K562 (cell line): Measurements from ENCODE around the gene EML1. TPM values are rescaled to one million over a fixed set of nuclear protein-coding genes. Genes with fewer than 3 reads are reported as not detected.

Experiments used
- HCFC1 ChIP-seq: IDR thresholded peaks from 2 replicates; pipeline ENCODE4 v1.6.1; 2012; ENCODE audit warnings: low read depth, low read length, improper control_type of control experiment
- HDAC2 ChIP-seq: fragments of 450-650 bp; IDR thresholded peaks from 2 replicates; pipeline ENCODE4 v1.6.1; 2016; ENCODE audit warnings: mild to moderate bottlenecking
- HOXB6 ChIP-seq: fragments of 250-450 bp; sonication (Bioruptor Pico); IDR thresholded peaks from 2 replicates; pipeline ENCODE4 v1.5.1; 2022; ENCODE audit warnings: mild to moderate bottlenecking, borderline replicate concordance
- MTA2 ChIP-seq: fragments of 450-650 bp; IDR thresholded peaks from 2 replicates; pipeline ENCODE4 v1.6.1; 2016; ENCODE audit warnings: low read depth
- PURB ChIP-seq: sonication (generic); formaldehyde crosslinking; IDR thresholded peaks from 2 replicates; pipeline ENCODE4 v1.9.0; 2021; ENCODE audit warnings: low read depth, mild to moderate bottlenecking, missing genetic modification reagents
- SOX6 ChIP-seq: fragments of 450-650 bp; IDR thresholded peaks from 2 replicates; pipeline ENCODE4 v1.6.1; 2014; ENCODE audit warnings: mild to moderate bottlenecking
- TGIF2 ChIP-seq: sonication (generic); formaldehyde crosslinking; IDR thresholded peaks from 2 replicates; pipeline ENCODE4 v1.8.1; 2022; ENCODE audit warnings: mild to moderate bottlenecking, missing genetic modification reagents, moderate library complexity
- polyA plus RNA-seq, 8 experiments: library from polyadenylated mRNA; depleted of rRNA in 4 of 8; stranded (reverse) in 5 of 8; unstranded in 3 of 8; fragments of >200 nt; fragmentation: Nextera tagmentation in 2 of 8; fragmentation: Illumina TruSeq in 1 of 8; extraction: Ambion mirVana in 2 of 8; extraction: Trizol in 1 of 8; gene quantifications; 2 replicates each; pipeline versions ENCODE4 v1.2.1 to v1.2.3, GENCODE V29; 2011 to 2014; ENCODE audit warnings: inconsistent platforms in 1 of 8, missing spikeins in 1 of 8
- total RNA-seq, 7 experiments: library from RNA; depleted of rRNA in 6 of 7; stranded (reverse); fragments of >200 nt in 6 of 7; fragmentation: Illumina TruSeq in 2 of 7; extraction: Trizol in 2 of 7; gene quantifications; 2 replicates each; pipeline versions ENCODE4 v1.2.1 to v1.2.3, GENCODE V29; 2011 to 2021; ENCODE audit warnings: low replicate concordance in 1 of 7
- TF ChIP-seq, protein P1 (sequence below), 2 experiments: fragments of 450-650 bp in 1 of 2; sonication (generic) in 1 of 2; formaldehyde crosslinking in 1 of 2; IDR thresholded peaks; 2 replicates each; pipeline versions ENCODE4 v1.7.1 to v1.9.0; 2016 to 2022; ENCODE audit warnings: inconsistent platforms in 1 of 2, mild to moderate bottlenecking in 1 of 2, missing genetic modification reagents in 1 of 2

The EML1 gene
- total and polyA plus RNA-seq, 9 of the 15 experiments (the other 6 are each of a cell fraction or from before 2014, with no cell fraction given) = 0.01 to 0.35 (median 0.07) TPM; not detected in 2

DNA sequence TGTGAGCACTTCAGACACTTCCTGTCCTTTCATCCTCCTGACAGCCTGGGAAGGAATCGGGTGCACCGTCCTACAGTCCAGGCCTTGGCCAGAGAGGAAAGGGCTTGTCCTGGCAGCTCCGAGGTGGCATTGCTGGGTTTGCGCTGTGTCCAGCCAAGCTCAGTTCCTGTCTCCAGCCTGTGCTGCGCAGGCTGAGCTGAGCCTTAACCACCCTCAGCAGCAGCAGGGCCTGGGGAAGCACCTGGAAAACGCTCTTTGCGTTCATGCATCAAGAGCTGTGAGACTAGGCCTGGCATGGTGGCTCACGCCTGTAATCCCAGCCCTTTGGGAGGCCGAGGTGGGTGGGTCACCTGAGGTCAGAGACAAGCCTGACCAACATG lies 33.7 kb upstream of the EML1 start (continued):
- TF ChIP-seq HOXB6 (CRISPR knock-in tag) (no peak), TGIF2 (CRISPR knock-in tag) (no peak), MTA2 (no peak), SOX6 (no peak), HDAC2 (no peak), PURB (no peak), HCFC1 (no peak)
- TF ChIP-seq, protein P1, sequence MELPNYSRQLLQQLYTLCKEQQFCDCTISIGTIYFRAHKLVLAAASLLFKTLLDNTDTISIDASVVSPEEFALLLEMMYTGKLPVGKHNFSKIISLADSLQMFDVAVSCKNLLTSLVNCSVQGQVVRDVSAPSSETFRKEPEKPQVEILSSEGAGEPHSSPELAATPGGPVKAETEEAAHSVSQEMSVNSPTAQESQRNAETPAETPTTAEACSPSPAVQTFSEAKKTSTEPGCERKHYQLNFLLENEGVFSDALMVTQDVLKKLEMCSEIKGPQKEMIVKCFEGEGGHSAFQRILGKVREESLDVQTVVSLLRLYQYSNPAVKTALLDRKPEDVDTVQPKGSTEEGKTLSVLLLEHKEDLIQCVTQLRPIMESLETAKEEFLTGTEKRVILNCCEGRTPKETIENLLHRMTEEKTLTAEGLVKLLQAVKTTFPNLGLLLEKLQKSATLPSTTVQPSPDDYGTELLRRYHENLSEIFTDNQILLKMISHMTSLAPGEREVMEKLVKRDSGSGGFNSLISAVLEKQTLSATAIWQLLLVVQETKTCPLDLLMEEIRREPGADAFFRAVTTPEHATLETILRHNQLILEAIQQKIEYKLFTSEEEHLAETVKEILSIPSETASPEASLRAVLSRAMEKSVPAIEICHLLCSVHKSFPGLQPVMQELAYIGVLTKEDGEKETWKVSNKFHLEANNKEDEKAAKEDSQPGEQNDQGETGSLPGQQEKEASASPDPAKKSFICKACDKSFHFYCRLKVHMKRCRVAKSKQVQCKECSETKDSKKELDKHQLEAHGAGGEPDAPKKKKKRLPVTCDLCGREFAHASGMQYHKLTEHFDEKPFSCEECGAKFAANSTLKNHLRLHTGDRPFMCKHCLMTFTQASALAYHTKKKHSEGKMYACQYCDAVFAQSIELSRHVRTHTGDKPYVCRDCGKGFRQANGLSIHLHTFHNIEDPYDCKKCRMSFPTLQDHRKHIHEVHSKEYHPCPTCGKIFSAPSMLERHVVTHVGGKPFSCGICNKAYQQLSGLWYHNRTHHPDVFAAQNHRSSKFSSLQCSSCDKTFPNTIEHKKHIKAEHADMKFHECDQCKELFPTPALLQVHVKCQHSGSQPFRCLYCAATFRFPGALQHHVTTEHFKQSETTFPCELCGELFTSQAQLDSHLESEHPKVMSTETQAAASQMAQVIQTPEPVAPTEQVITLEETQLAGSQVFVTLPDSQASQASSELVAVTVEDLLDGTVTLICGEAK (IDR thresholded peaks at IDR 0.05) = no peak
- TF ChIP-seq, protein P1 (CRISPR knock-in tag; IDR thresholded peaks at IDR 0.05) = no peak
